ENCODE data around the gene ZDHHC14. TPM values are rescaled to one million over a fixed set of nuclear protein-coding genes. Genes with fewer than 3 reads are reported as not detected.

Gene ZDHHC14
- total RNA-seq, 1 donor from 2014 or later: 26.1 TPM

- Mint-ChIP-seq H3K36me3 (ENCODE audit: low read depth, unreplicated experiment) (no peaks in the 10 kb centered on the region), H3K27me3 (ENCODE audit: unreplicated experiment) (peaks cover 4% of the 10 kb centered on the region), H3K27ac (ENCODE audit: unreplicated experiment) (no peak overlapping the region), H3K9me3 (ENCODE audit: unreplicated experiment) (no peaks in the 10 kb centered on the region), H3K4me3 (ENCODE audit: unreplicated experiment) (no peak overlapping the region), H3K4me1 (ENCODE audit: unreplicated experiment) (peaks cover 62% of the 10 kb centered on the region)
- TF ChIP-seq, protein P1, sequence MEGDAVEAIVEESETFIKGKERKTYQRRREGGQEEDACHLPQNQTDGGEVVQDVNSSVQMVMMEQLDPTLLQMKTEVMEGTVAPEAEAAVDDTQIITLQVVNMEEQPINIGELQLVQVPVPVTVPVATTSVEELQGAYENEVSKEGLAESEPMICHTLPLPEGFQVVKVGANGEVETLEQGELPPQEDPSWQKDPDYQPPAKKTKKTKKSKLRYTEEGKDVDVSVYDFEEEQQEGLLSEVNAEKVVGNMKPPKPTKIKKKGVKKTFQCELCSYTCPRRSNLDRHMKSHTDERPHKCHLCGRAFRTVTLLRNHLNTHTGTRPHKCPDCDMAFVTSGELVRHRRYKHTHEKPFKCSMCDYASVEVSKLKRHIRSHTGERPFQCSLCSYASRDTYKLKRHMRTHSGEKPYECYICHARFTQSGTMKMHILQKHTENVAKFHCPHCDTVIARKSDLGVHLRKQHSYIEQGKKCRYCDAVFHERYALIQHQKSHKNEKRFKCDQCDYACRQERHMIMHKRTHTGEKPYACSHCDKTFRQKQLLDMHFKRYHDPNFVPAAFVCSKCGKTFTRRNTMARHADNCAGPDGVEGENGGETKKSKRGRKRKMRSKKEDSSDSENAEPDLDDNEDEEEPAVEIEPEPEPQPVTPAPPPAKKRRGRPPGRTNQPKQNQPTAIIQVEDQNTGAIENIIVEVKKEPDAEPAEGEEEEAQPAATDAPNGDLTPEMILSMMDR (IDR thresholded peaks at IDR 0.05; ENCODE audit: unreplicated experiment): no peak
- DNase-seq (ENCODE audit: low spot score): no peak
Measured at GRCh38 chr6:157609556-157609955, 228.6 kb downstream of the ZDHHC14 start.

DNA sequence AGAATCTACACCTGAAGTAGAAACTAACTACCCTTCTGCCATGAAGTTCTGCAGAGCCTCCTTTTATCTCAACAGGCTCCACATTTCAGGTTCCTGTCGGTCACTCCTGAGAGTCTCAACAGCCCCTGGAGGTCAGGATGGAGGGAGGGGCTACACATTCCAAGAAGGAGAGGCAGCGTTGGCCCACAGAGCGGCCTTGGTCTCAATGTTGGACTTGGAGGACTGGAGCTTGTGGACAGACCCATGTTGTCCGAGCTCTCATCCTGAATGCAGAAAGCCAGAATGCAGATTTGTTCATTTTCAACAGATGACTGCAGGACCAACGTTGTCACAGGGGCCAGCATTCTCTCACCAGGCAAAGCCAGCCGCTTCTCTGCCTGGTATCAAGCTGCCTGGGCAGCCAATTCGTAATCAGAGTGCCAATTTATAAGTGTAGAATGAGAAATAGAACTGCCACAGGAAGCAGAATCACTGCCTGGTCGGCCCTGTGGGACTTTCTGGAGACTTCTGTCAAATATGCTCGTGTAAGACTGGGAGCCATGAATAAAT, 229.5 kb downstream of the ZDHHC14 start:
- Mint-ChIP-seq H3K4me1 (ENCODE audit: unreplicated experiment) (peaks cover 65% of the 10 kb centered on the region), H3K27ac (ENCODE audit: unreplicated experiment) (no peak overlapping the region), H3K4me3 (ENCODE audit: unreplicated experiment) (no peak overlapping the region), H3K27me3 (ENCODE audit: unreplicated experiment) (peaks cover 4% of the 10 kb centered on the region), H3K36me3 (ENCODE audit: low read depth, unreplicated experiment) (no peaks in the 10 kb centered on the region), H3K9me3 (ENCODE audit: unreplicated experiment) (no peaks in the 10 kb centered on the region)
- TF ChIP-seq, protein P1 (IDR thresholded peaks at IDR 0.05; ENCODE audit: unreplicated experiment): no peak
- no peak for DNase-seq (ENCODE audit: low spot score)

DNA sequence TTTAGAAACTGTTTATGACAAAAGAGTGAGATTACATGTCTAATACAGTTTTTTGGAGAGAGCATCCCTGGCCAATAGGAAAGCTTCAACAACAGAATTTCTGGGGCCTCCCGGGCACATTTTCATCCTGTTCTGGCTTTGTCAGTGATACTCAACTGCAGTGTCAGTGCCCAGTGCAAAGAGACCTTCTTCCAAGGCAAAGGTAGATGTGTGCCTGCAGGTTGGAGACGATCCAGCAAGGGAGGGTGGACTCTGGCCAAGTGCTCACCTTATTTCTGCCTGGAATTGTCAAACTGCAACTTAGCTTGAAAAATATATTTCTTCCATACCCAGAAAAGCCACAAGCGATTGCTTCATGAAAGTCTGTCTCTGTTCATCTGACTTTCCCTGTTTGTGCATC, 230.4 kb downstream of the ZDHHC14 start:
- H3K36me3 Mint-ChIP-seq (ENCODE audit: low read depth, unreplicated experiment): no peaks in the 10 kb centered on the region
- no peak overlapping the region for H3K27ac Mint-ChIP-seq (ENCODE audit: unreplicated experiment)
- H3K4me3 Mint-ChIP-seq (ENCODE audit: unreplicated experiment): no peak overlapping the region
- DNase-seq (ENCODE audit: low spot score): no peak
- TF ChIP-seq, protein P1 (IDR thresholded peaks at IDR 0.05; ENCODE audit: unreplicated experiment): no peak
- H3K4me1 Mint-ChIP-seq (ENCODE audit: unreplicated experiment): peaks cover 58% of the 10 kb centered on the region
- no peaks in the 10 kb centered on the region for H3K9me3 Mint-ChIP-seq (ENCODE audit: unreplicated experiment)
- H3K27me3 Mint-ChIP-seq (ENCODE audit: unreplicated experiment): peaks cover 2% of the 10 kb centered on the region

DNA sequence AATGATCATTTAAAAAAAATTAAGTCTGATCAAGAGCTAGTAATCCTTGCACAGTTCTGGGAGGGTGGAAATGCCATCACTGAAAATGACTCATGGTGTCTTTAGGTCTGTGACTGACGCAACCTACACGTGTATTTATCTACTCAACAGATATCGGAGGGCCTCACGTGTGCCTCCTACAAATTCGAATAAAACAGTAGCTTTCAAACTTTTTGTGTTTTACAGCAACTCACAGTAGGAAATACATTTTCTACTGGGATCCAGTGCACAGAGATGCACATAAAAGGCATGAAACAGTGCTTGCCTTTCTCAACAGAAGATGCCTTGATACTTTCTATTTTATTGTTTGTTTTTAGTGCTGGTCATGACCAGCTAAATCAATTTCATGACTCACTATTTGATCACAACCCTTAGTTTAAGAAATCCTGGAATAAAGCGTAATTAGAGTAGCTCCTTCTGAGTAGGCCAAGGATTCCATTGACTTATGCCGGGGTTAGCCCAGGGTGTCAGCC, 232.1 kb downstream of the ZDHHC14 start:
- Mint-ChIP-seq H3K9me3 (ENCODE audit: unreplicated experiment) (no peaks in the 10 kb centered on the region), H3K4me1 (ENCODE audit: unreplicated experiment) (peaks cover 41% of the 10 kb centered on the region), H3K4me3 (ENCODE audit: unreplicated experiment) (no peak overlapping the region), H3K27me3 (ENCODE audit: unreplicated experiment) (peaks cover 2% of the 10 kb centered on the region), H3K36me3 (ENCODE audit: low read depth, unreplicated experiment) (no peaks in the 10 kb centered on the region), H3K27ac (ENCODE audit: unreplicated experiment) (no peak overlapping the region)
- DNase-seq (ENCODE audit: low spot score): no peak
- TF ChIP-seq, protein P1 (IDR thresholded peaks at IDR 0.05; ENCODE audit: unreplicated experiment): no peak

DNA sequence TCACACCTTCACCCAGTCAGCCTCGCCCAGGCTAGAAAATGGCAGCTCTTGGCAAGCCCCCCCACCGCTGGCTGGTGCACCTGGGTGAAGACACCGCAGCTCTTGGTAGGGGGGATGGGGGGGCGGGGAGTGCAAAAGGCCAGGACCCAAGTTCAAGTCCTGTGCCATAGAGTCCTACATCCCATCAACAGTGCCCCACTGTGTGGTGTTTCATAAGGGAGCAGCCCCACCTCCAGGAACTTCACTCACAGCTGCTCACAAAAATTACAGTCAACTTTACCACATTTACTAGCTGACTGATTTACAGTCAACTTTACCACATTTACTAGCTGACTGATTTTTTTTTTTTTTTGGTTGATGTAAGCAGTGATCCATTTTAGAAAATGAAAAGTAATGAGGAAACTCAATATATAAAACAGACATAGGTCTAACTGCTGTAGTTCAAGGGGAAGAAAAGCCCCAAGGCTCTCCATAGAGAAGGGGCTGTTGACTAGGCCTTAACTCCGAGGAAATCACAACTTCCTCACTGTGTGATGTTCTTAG, 233.1 kb downstream of the ZDHHC14 start:
- Mint-ChIP-seq H3K36me3 (ENCODE audit: low read depth, unreplicated experiment) (no peaks in the 10 kb centered on the region), H3K27me3 (ENCODE audit: unreplicated experiment) (peaks cover 2% of the 10 kb centered on the region), H3K4me1 (ENCODE audit: unreplicated experiment) (peaks cover 31% of the 10 kb centered on the region), H3K27ac (ENCODE audit: unreplicated experiment) (no peak overlapping the region), H3K4me3 (ENCODE audit: unreplicated experiment) (no peak overlapping the region), H3K9me3 (ENCODE audit: unreplicated experiment) (no peaks in the 10 kb centered on the region)
- TF ChIP-seq, protein P1 (IDR thresholded peaks at IDR 0.05; ENCODE audit: unreplicated experiment): no peak
- no peak for DNase-seq (ENCODE audit: low spot score)
